ENCODE results near the gene TAC4. TPM values are rescaled to one million over a fixed set of nuclear protein-coding genes. Genes with fewer than 3 reads are reported as not detected.

The TAC4 gene
- total RNA-seq, 1 experiment from 2014 or later, result not detected

DNA sequence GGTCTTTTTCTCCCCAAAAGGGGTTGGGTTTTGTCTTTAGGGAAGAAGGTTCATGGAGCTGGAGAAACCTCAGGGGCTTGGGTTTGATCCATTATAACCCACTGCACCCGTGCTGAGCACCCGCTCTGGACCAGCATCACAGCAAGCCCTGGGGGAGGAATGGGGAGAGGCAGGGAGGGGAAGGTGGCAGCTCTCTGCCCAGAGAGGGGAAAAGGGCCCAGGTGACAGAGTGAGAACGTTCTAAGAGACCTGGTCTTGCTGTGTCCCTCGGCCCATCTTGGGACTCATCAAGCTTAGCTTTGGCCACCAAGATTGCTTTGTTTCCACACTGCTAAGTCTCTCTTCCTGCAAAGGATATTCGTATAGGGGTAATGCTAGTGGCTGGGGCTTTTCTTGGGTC, 38.2 kb upstream of the TAC4 start:
- no peak overlapping the region for H3K9ac ChIP-seq (ENCODE audit: extremely low read depth, insufficient read length, low read length)
- DNase-seq, result no peak
- Mint-ChIP-seq H3K9me3 (no peaks in the 10 kb centered on the region; a peak in 1 of 5 replicates), H3K4me3 (no peak overlapping the region), H3K4me1 (peaks cover 27 to 48% of the 10 kb centered on the region in 2 experiments), H3K27ac (no peak overlapping the region), H3K36me3 (ENCODE audit: insufficient read depth in 1 of 3, low read depth in 3 of 3) (no peaks in the 10 kb centered on the region), H3K27me3 (ENCODE audit: low read depth) (peaks cover 34% of the 10 kb centered on the region)
- H2BK120ac ChIP-seq (ENCODE audit: low read depth, low read length, poor library complexity, severe bottlenecking), result no peak overlapping the region
- H2BK15ac ChIP-seq (ENCODE audit: low read depth, low read length), result no peak overlapping the region
- no peak overlapping the region for H3K27ac ChIP-seq (ENCODE audit: insufficient read length, low read depth, low read length)
- no peak overlapping the region for H2BK5ac ChIP-seq (ENCODE audit: insufficient read length, low read length)
- H2BK20ac ChIP-seq (ENCODE audit: low read depth, low read length, poor library complexity, severe bottlenecking), result no peak overlapping the region
- peaks cover 6% of the 10 kb centered on the region; the same call in 1 of the 2 replicates for H3K27me3 ChIP-seq (ENCODE audit: insufficient read depth, low read length)
- H3K4ac ChIP-seq (ENCODE audit: low read depth, low read length), result no peak overlapping the region
- H3K79me1 ChIP-seq (ENCODE audit: insufficient read depth, low read depth, low read length, poor library complexity, severe bottlenecking), result no peaks in the 10 kb centered on the region
- TF ChIP-seq, protein P1, sequence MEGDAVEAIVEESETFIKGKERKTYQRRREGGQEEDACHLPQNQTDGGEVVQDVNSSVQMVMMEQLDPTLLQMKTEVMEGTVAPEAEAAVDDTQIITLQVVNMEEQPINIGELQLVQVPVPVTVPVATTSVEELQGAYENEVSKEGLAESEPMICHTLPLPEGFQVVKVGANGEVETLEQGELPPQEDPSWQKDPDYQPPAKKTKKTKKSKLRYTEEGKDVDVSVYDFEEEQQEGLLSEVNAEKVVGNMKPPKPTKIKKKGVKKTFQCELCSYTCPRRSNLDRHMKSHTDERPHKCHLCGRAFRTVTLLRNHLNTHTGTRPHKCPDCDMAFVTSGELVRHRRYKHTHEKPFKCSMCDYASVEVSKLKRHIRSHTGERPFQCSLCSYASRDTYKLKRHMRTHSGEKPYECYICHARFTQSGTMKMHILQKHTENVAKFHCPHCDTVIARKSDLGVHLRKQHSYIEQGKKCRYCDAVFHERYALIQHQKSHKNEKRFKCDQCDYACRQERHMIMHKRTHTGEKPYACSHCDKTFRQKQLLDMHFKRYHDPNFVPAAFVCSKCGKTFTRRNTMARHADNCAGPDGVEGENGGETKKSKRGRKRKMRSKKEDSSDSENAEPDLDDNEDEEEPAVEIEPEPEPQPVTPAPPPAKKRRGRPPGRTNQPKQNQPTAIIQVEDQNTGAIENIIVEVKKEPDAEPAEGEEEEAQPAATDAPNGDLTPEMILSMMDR (conservative IDR thresholded peaks at IDR 0.05), result no peak
- H3K4me2 ChIP-seq (ENCODE audit: insufficient read depth, insufficient read length, low read length), result no peak overlapping the region
- H3T11ph ChIP-seq (ENCODE audit: low read length), result no peak overlapping the region
- no peak overlapping the region for H4K8ac ChIP-seq (replicated peaks; ENCODE audit: insufficient read length, low read depth, low read length)
- no peak overlapping the region for H3K18ac ChIP-seq (ENCODE audit: insufficient read length, low read depth, low read length)
- H3K9me3 ChIP-seq (ENCODE audit: control insufficient read depth, low read depth, low read length), result no peaks in the 10 kb centered on the region
- H3K23me2 ChIP-seq (ENCODE audit: insufficient read length, low read depth, low read length, poor library complexity, severe bottlenecking), result peaks cover 1% of the 10 kb centered on the region
- H4K91ac ChIP-seq (ENCODE audit: insufficient read length, low read depth, low read length), result no peak overlapping the region
- H3K23ac ChIP-seq (ENCODE audit: insufficient read length, low read depth, low read length), result no peak overlapping the region
- peaks cover 1% of the 10 kb centered on the region; the same call in 1 of the 2 replicates for H3K4me1 ChIP-seq (ENCODE audit: insufficient read depth, low read length)
- H3K56ac ChIP-seq (ENCODE audit: insufficient read length, low read depth, low read length), result no peak overlapping the region
- no peak overlapping the region for H2BK12ac ChIP-seq (ENCODE audit: insufficient read length, low read depth, low read length)
- no peaks in the 10 kb centered on the region for H4K20me1 ChIP-seq (ENCODE audit: control insufficient read depth, insufficient read depth, insufficient read length)
- no peak overlapping the region for H2AFZ ChIP-seq (ENCODE audit: low read length)
- H4K5ac ChIP-seq (ENCODE audit: insufficient read length, low read depth, low read length), result no peak overlapping the region
- no peak overlapping the region for H3K14ac ChIP-seq (ENCODE audit: insufficient read depth, low read length)
- no peaks in the 10 kb centered on the region for H3K79me2 ChIP-seq (ENCODE audit: insufficient read depth, low read length)
- no peak overlapping the region for H2AK5ac ChIP-seq (ENCODE audit: insufficient read length, low read length)
- WGBS (ENCODE audit: extremely low coverage, insufficient read length, low lambda C conversion rate), result no CpG with 5 or more reads among the region's 5 CpGs
